HEK293 (cell line): ENCODE data around the gene UBE3C.
A peak's percentile ranks its signal among the peaks of the same experiment; 100 is the strongest.

Experiments used
- CTCF ChIA-PET: fragments of 350-600 bp; formaldehyde crosslinking; extraction: SDS; loops from one replicate; lab custom pipeline; 2021; ENCODE audit warnings: antibody characterized with exemption; lab: Yijun Ruan, JAX
- POLR2A ChIA-PET: fragments of 300-600 bp; formaldehyde crosslinking; extraction: SDS; loops from one replicate; lab custom pipeline; 2020; ENCODE audit warnings: antibody characterized with exemption, inconsistent platforms; lab: Yijun Ruan, JAX
- H3K27ac ChIP-seq: fragments of 200-500 bp; sonication (Bioruptor generic); 2 replicates; pipeline ENCODE4 v1.5.1; 2014; ENCODE audit warnings: low read depth, low read length, control low read depth, inconsistent platforms; ENCODE audit errors: extremely low read depth
- H3K36me3 ChIP-seq, 2 experiments: fragments of 200-500 bp in 1 of 2; sonication (Bioruptor generic) in 1 of 2; 1 replicate in 1 of 2; 2 replicates in 1 of 2; pipeline ENCODE4 v1.5.1; 2014 to 2017; ENCODE audit warnings: inconsistent platforms in 2 of 2, low read length in 2 of 2; ENCODE audit not compliant: control insufficient read depth in 2 of 2, insufficient read depth in 1 of 2
- H3K4me1 ChIP-seq: fragments of 200-500 bp; sonication (Bioruptor generic); 2 replicates; pipeline ENCODE4 v1.5.1; 2014; ENCODE audit warnings: mild to moderate bottlenecking, low read length, inconsistent platforms; ENCODE audit not compliant: control insufficient read depth, insufficient read depth
- H3K4me3 ChIP-seq: 2 replicates; pipeline ENCODE4 v1.5.1; 2011; ENCODE audit warnings: low read depth, mild to moderate bottlenecking, control low read depth, low read length, moderate library complexity
- H3K9me3 ChIP-seq: fragments of 200-500 bp; sonication (Bioruptor generic); 2 replicates; pipeline ENCODE4 v1.5.1; 2014; ENCODE audit warnings: low read depth, low read length, inconsistent platforms; ENCODE audit not compliant: control insufficient read depth, insufficient read depth
- ATF2 ChIP-seq: fragments of 450-650 bp; formaldehyde crosslinking; IDR thresholded peaks from 2 replicates; pipeline ENCODE4 v1.5.1; 2016; ENCODE audit warnings: missing biosample characterization, missing genetic modification characterization, low read depth
- GFI1B ChIP-seq: fragments of 450-650 bp; formaldehyde crosslinking; IDR thresholded peaks from 2 replicates; pipeline ENCODE4 v1.5.1; 2016; ENCODE audit warnings: missing biosample characterization, missing genetic modification characterization
- GLIS1 ChIP-seq: fragments of 450-650 bp; formaldehyde crosslinking; IDR thresholded peaks from 2 replicates; pipeline ENCODE4 v1.5.1; 2016; ENCODE audit warnings: missing biosample characterization, missing genetic modification characterization
- PATZ1 ChIP-seq: fragments of 450-650 bp; formaldehyde crosslinking; IDR thresholded peaks from 2 replicates; pipeline ENCODE4 v1.5.1; 2016; ENCODE audit warnings: missing biosample characterization, missing genetic modification characterization
- PRDM1 ChIP-seq: fragments of 450-650 bp; formaldehyde crosslinking; IDR thresholded peaks from 2 replicates; pipeline ENCODE4; 2016; ENCODE audit warnings: missing biosample characterization, missing genetic modification characterization
- PRDM6 ChIP-seq: fragments of 450-650 bp; formaldehyde crosslinking; IDR thresholded peaks from 2 replicates; pipeline ENCODE4 v1.5.1; 2017; ENCODE audit warnings: missing biosample characterization, missing genetic modification characterization
- ZBTB21 ChIP-seq: fragments of 450-650 bp; formaldehyde crosslinking; IDR thresholded peaks from 2 replicates; pipeline ENCODE4 v1.5.1; 2017; ENCODE audit warnings: missing biosample characterization, missing genetic modification characterization
- ZBTB8A ChIP-seq: fragments of 450-650 bp; formaldehyde crosslinking; IDR thresholded peaks from 2 replicates; pipeline ENCODE4 v1.5.1; 2016; ENCODE audit warnings: missing biosample characterization, missing genetic modification characterization
- ZNF114 ChIP-seq: fragments of 450-650 bp; formaldehyde crosslinking; IDR thresholded peaks from 2 replicates; pipeline ENCODE4 v1.5.0; 2017; ENCODE audit warnings: missing biosample characterization, missing genetic modification characterization
- ZNF169 ChIP-seq: fragments of 450-650 bp; formaldehyde crosslinking; IDR thresholded peaks from 2 replicates; pipeline ENCODE4 v1.5.1; 2016; ENCODE audit warnings: missing biosample characterization, missing genetic modification characterization
- ZNF280D ChIP-seq: fragments of 450-650 bp; formaldehyde crosslinking; IDR thresholded peaks from 2 replicates; pipeline ENCODE4 v1.5.1; 2016; ENCODE audit warnings: missing biosample characterization, missing genetic modification characterization
- ZNF48 ChIP-seq: fragments of 450-650 bp; formaldehyde crosslinking; IDR thresholded peaks from 2 replicates; pipeline ENCODE4 v1.5.1; 2016; ENCODE audit warnings: missing biosample characterization, missing genetic modification characterization
- ZXDB ChIP-seq: fragments of 450-650 bp; formaldehyde crosslinking; IDR thresholded peaks from 2 replicates; pipeline ENCODE4 v1.5.1; 2016; ENCODE audit warnings: missing biosample characterization, missing genetic modification characterization

UBE3C gene

GRCh38 chr7:157234271-157234670, 95.5 kb downstream of the UBE3C start:
- ChIA-PET CTCF (interaction anchor here (1.0 to 3.0 kb wide), 2 partner anchors 10 to 16 kb away, joined by 6 to 7 read pairs; no protein-coding TSS in a partner anchor), POLR2A (no interaction called here)
- Histone ChIP-seq H3K4me3 (no peak overlapping the region), H3K4me1 (no peaks in the 10 kb centered on the region), H3K27ac (no peak overlapping the region), H3K9me3 (no peaks in the 10 kb centered on the region), H3K36me3 (peaks cover 11 to 85% of the 10 kb centered on the region in 2 experiments; a peak in 2 of 3 replicates)
- TF ChIP-seq ZNF169 (tag by site-specific recombination) (no peak), GLIS1 (no peak), PRDM6 (no peak), GFI1B (tag by site-specific recombination) (no peak), ZBTB21 (tag by site-specific recombination) (no peak), ZXDB (tag by site-specific recombination) (no peak)
- TF ChIP-seq, all 188 proteins: peak for 0

- ChIA-PET POLR2A (no interaction called here), CTCF (interaction anchor here (0.6 to 1.0 kb wide), 2 partner anchors 14 to 38 kb away, joined by 3 read pairs; no protein-coding TSS in a partner anchor)
- no peaks in the 10 kb centered on the region for H3K4me1 ChIP-seq
These were observed 96.9 kb downstream of the UBE3C start for GRCh38 chr7:157235357-157236333.

GRCh38 chr7:157238087-157238486, 99.4 kb downstream of the UBE3C start:
- Histone ChIP-seq H3K4me1 (no peaks in the 10 kb centered on the region), H3K27ac (no peak overlapping the region), H3K36me3 (peaks cover 0 to 86% of the 10 kb centered on the region in 2 experiments; a peak in 2 of 3 replicates), H3K4me3 (no peak overlapping the region), H3K9me3 (no peaks in the 10 kb centered on the region)
- POLR2A ChIA-PET, result no interaction called here
- TF ChIP-seq ZBTB8A (tag by site-specific recombination) (no peak), ZNF280D (tag by site-specific recombination) (no peak), PATZ1 (tag by site-specific recombination) (no peak), ZNF48 (tag by site-specific recombination) (no peak)
- CTCF ChIA-PET, result interaction anchor here (0.9 to 1.9 kb wide), 2 partner anchors 10 to 13 kb away, joined by 4 to 5 read pairs; no protein-coding TSS in a partner anchor

More at GRCh38 chr7:157235357-157236333, 96.9 kb downstream of the UBE3C start:
- TF ChIP-seq ATF2 (tag by site-specific recombination), result peak; percentile 63
- TF ChIP-seq PRDM1 (tag by site-specific recombination), result no peak
- no peak for TF ChIP-seq ZNF114 (tag by site-specific recombination)
- no peak overlapping the region for H3K4me3 ChIP-seq
- no peak overlapping the region for H3K27ac ChIP-seq
- no peaks in the 10 kb centered on the region for H3K9me3 ChIP-seq
- H3K36me3 ChIP-seq, result peaks cover 5 to 93% of the 10 kb centered on the region in 2 experiments; a peak in 2 of 3 replicates
